Heart left ventricle (tissue), 13 donors: ENCODE data around the gene WDR44.
"Not testable (repeated sequence)": the region's sequence is repeated elsewhere in the genome, so short reads cannot be mapped to it uniquely, and the experiment has no call there.

Experiments used
- CTCF ChIP-seq, 12 donors: fragments of 200-600 bp; sonication (generic) in 4 of 12; IDR thresholded peaks; one replicate each; pipeline versions ENCODE4 v1.5.0 to v1.8.0; 2018 to 2022; ENCODE audit warnings: antibody characterized with exemption in 12 of 12, mild to moderate bottlenecking in 5 of 12
- POLR2A ChIP-seq, 2 donors: fragments of 450-650 bp; IDR thresholded peaks; one replicate each; pipeline ENCODE4 v1.6.1; 2017; ENCODE audit warnings: antibody characterized with exemption in 2 of 2, mild to moderate bottlenecking in 2 of 2, moderate library complexity in 2 of 2
- donor health status: ischemic (EF 13 %, LVEDD 7.1; RV severe dilation, severe dysfunction).
- donor health status: DM: no; HTN: yes; CAD: no.
- donor health status: DM: no; HTN: no; CAD: no.
- donor health status: ischemic (EF 25% LVEDD 6.9; RV normal size, moderate dysfunction).
- donor health status: ischemic (EF 25% LVEDD 5.7; RV mildly dilated, moderate dysfunction).
- donor health status: ischemic (EF 35%, LVEDD 5.7; RV mildly dilated, moderate dysfunction).
- donor health status: nonischemic (EF 11% LVEDD 7.7; RV severe dilation, severe dysfunction).
- donor health status: DM: yes; HTN: yes; CAD: no.
- donor health status: PGD.
- donor health status: ischemic (EF 29% LVEDD 5.4; RV normal size, mild dysfunction).
- donor health status: nonischemic (EF 23%, LVEDD 6.1; RV moderate dilation, normal function).

GRCh38 chrX:118305827-118306226, 40.1 kb upstream of the WDR44 start:
- not testable (repeated sequence) for TF ChIP-seq CTCF, POLR2A (IDR thresholded peaks at IDR 0.05)
